ENCODE results near the gene SPATA31D1.

- TF ChIP-seq, protein P1, sequence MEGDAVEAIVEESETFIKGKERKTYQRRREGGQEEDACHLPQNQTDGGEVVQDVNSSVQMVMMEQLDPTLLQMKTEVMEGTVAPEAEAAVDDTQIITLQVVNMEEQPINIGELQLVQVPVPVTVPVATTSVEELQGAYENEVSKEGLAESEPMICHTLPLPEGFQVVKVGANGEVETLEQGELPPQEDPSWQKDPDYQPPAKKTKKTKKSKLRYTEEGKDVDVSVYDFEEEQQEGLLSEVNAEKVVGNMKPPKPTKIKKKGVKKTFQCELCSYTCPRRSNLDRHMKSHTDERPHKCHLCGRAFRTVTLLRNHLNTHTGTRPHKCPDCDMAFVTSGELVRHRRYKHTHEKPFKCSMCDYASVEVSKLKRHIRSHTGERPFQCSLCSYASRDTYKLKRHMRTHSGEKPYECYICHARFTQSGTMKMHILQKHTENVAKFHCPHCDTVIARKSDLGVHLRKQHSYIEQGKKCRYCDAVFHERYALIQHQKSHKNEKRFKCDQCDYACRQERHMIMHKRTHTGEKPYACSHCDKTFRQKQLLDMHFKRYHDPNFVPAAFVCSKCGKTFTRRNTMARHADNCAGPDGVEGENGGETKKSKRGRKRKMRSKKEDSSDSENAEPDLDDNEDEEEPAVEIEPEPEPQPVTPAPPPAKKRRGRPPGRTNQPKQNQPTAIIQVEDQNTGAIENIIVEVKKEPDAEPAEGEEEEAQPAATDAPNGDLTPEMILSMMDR (IDR thresholded peaks at IDR 0.05): no peak
- no peak for TF ChIP-seq POLR2A (IDR thresholded peaks at IDR 0.05)
These were observed 22.1 kb downstream of the SPATA31D1 start for GRCh38 chr9:82010711-82011110.
